NK-92 treated with Interleukin-12 subunit alpha and Interleukin-12 subunit beta, amount 100 ng/mL, for 24 hours (cell line): ENCODE data around the gene MPZL1.

Experiments
- DNase-seq: peaks from one replicate; lab custom pipeline; 2025; lab: John Stamatoyannopoulos, UW

MPZL1 gene

GRCh38 chr1:167721617-167722151, at the start of gene MPZL1:
Gene MPZL1 (plus strand): TSS chr1:167721982. CDS start chr1:167722152, 170 bp downstream.
- peak; percentile 70 for DNase-seq

GRCh38 chr1:167672831-167673230, 49.0 kb upstream of the MPZL1 start:
- DNase-seq, result no peak

DNA sequence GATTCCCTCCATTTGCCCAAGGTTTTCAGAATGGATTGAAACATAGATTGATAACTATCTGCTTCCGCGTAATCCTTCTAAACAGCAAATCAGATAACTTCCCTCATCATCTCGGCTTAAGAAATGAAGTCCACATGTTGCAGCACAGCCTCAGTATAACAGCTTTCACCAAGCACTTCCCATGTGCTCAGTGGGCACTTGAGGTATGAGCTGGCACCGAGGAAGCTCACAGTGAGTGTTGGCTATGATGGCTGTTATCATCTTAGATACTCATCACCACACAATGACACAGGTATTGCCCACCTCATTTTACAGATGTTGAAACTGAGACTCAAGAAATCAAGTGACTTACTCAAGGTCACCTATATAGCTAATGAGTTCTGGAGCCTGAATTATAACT, 48.5 kb upstream of the MPZL1 start:
- no peak for DNase-seq

- no peak for DNase-seq
Observed at GRCh38 chr1:167674156-167674555, 47.6 kb upstream of the MPZL1 start.

GRCh38 chr1:167675440-167675839, 46.3 kb upstream of the MPZL1 start:
- DNase-seq, result no peak

GRCh38 chr1:167676205-167676915, 45.4 kb upstream of the MPZL1 start:
- no peak for DNase-seq

GRCh38 chr1:167676916-167677848, 44.6 kb upstream of the MPZL1 start:
- DNase-seq, result no peak

GRCh38 chr1:167678422-167678821, 43.4 kb upstream of the MPZL1 start:
- DNase-seq, result no peak

- DNase-seq, result no peak
Observed at GRCh38 chr1:167678838-167679237, 42.9 kb upstream of the MPZL1 start.

DNA sequence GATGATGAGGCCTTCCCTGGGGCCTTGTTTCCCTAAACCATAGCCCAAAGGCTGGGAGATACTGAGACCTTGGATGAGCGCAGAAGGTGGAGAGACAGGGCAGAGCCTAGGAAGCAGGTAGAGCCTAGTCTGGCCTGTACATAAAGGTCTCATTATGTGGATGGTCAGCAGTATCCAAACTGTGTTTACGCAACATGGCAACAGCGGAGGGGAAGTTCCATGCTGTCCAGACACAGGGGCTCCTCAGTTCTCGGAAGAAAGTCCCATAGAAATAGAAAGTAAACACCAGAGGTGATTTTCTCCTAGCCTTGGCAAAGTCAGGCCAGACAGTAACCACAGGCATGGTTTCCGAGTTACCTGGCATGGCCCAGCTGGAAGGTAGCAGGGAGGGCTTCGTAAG, 42.1 kb upstream of the MPZL1 start:
- DNase-seq, result no peak

DNA sequence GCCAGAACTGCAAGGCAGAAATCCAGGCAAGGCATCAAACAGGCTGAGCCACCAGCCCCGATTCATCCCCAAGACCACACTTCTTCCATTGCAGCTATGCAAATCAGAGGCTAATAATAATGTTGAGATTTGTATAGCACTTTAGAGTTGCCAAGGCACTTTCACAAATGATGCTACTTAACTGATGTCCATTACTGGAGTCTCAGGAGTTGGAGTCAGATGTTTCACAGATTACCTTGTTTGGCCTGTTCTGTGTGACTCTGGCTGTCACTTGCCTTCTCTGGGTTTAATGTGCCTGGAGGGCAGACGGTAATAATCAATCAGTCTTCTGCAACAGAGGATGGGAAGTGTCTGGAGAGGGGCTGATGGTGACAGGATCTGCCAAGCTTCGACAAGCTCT, 40.8 kb upstream of the MPZL1 start:
- no peak for DNase-seq

DNA sequence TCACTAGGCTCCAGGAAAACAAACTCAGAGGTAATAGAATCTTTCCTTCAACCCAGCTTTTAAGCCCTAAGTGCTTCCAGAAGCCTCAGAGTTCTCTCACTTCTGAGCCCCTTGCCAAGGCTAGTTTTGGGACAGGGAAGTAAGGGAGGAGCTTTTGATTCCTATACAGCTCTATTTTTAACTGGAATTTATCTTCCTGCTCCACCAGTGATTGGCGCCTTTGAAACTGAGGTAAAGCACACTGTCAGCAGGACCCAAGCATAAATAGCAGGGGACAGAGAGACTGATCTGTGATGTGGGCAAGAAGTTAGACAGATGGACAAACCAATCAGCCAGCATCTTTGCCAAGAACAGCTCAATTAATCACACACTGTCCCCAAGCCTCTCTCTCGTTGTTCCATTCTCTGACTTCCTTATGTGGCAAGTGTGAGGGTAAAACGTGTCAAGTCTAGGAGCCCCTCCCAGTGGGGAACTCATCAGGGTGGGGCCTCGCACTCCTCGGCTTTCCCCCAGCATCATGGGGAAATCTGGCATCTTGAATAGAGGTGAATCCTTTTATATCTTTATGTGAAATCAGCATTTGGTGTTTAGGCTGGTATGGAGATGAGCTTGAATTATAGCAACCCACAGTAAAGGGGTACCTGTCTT, 40.2 kb upstream of the MPZL1 start:
- DNase-seq, result no peak

- DNase-seq, result no peak
Observed at GRCh38 chr1:167683226-167683625, 38.6 kb upstream of the MPZL1 start.

- no peak for DNase-seq
Observed at GRCh38 chr1:167683641-167684502, 37.9 kb upstream of the MPZL1 start.

DNA sequence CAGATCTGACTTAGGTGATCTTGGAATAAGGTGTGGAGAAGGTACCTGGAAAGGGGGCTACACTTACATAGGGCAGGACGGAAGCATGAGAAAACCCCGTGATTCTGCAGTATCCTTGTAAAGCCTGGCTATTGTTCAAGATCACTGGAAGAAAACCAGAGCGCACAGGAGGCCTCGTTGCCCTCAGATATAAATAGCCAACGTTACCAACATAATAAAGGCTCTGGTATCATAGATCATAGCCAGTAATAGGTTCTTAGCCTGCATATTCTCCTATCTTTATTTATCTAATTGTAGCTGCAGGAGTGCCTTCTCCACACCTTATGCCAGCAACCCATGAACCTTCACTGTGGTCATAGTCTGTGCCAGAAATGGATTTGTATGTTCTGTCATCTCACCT, 35.9 kb upstream of the MPZL1 start:
- DNase-seq, result no peak

DNA sequence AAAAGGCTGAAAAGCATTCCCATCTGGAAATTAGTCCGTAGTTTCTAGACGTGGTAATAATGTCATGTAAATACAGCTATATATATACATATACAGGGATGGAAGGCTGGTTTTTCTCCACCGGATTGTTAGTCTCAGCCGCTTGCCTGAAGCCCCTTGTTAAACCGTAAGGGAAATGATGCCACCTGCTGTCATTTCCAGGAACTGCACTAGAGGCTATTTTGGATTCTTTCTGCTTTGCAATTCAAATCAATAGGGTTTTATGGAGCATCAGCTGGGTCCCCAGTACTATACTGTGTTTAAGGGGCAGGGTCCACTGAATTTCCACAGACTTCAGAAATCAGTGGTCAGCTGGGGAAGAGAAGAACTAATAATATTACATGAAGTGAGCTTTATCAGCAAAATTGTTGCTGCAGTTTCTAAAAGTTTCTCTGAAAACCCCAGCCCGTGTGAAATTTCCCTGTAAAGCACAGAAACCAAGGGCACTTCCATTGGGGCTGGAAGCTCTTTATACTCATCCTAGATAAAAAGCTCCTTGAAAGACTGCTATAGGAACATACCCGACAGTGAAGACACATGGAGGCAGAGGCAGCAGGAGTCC, 33.8 kb upstream of the MPZL1 start:
- DNase-seq, result peak; percentile 44

GRCh38 chr1:167689567-167689920, 32.2 kb upstream of the MPZL1 start:
- no peak for DNase-seq

DNA sequence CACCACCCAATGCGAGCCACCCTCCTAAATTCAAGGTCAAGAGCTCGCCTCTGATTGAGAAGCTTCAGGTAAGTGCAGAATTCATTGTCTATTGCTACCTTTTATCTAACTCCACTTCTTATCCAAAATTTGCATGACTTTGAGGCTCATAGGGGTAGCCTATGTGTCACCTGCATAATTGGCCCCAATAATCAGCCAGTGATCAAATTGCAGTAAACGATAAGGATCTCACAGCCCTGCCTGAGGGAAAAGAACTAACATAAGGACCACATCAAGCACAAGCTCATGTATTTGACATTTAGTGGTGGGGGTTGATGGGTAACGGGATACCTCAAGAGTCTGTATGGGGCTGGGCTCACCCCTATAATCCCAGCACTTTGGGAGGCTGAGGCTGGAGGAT, 31.7 kb upstream of the MPZL1 start:
- DNase-seq, result no peak

GRCh38 chr1:167693425-167694045, 28.2 kb upstream of the MPZL1 start:
- DNase-seq, result no peak

GRCh38 chr1:167694691-167695090, 27.1 kb upstream of the MPZL1 start:
- DNase-seq, result no peak

GRCh38 chr1:167695147-167695546, 26.6 kb upstream of the MPZL1 start:
- no peak for DNase-seq
